Kidney epithelial cell (primary cell): ENCODE data around the gene ADNP. TPM values are rescaled to one million over a fixed set of nuclear protein-coding genes. Genes with fewer than 3 reads are reported as not detected.

ENCODE experiments used
- DNase-seq: peaks from one replicate; pipeline ENCODE4 v3.0.0-alpha.2; 2010; ENCODE audit warnings: low read depth
- H3K27me3 ChIP-seq: 2 replicates; pipeline ENCODE4 v1.6.0; 2011; ENCODE audit warnings: low read length; ENCODE audit not compliant: control insufficient read depth, insufficient read depth
- H3K36me3 ChIP-seq: 2 replicates; pipeline ENCODE4 v1.5.1; 2011; ENCODE audit warnings: low read length; ENCODE audit not compliant: control insufficient read depth, insufficient read depth
- H3K4me3 ChIP-seq: 2 replicates; pipeline ENCODE4 v1.5.1; 2011; ENCODE audit warnings: low read depth, mild to moderate bottlenecking, control low read depth, low read length
- total RNA-seq: library from RNA; depleted of rRNA; stranded (reverse); fragments of >200 nt; gene quantifications from 2 replicates; pipeline ENCODE4 v1.2.3, GENCODE V29; 2015
- TF ChIP-seq, protein P1 (sequence below): IDR thresholded peaks from 2 replicates; pipeline ENCODE4 v1.5.1; 2011; ENCODE audit warnings: mild to moderate bottlenecking, moderate library complexity, low read length, control low read depth, inconsistent platforms; ENCODE audit not compliant: insufficient read depth, poor library complexity, severe bottlenecking

The ADNP gene
- total RNA-seq, 1 donor from 2014 or later = 59.7 TPM

GRCh38 chr20:50969435-50969834 lies 38.2 kb upstream of the ADNP start:
- Histone ChIP-seq H3K27me3 (no peaks in the 10 kb centered on the region), H3K36me3 (no peaks in the 10 kb centered on the region), H3K4me3 (no peak overlapping the region)
- TF ChIP-seq, protein P1, sequence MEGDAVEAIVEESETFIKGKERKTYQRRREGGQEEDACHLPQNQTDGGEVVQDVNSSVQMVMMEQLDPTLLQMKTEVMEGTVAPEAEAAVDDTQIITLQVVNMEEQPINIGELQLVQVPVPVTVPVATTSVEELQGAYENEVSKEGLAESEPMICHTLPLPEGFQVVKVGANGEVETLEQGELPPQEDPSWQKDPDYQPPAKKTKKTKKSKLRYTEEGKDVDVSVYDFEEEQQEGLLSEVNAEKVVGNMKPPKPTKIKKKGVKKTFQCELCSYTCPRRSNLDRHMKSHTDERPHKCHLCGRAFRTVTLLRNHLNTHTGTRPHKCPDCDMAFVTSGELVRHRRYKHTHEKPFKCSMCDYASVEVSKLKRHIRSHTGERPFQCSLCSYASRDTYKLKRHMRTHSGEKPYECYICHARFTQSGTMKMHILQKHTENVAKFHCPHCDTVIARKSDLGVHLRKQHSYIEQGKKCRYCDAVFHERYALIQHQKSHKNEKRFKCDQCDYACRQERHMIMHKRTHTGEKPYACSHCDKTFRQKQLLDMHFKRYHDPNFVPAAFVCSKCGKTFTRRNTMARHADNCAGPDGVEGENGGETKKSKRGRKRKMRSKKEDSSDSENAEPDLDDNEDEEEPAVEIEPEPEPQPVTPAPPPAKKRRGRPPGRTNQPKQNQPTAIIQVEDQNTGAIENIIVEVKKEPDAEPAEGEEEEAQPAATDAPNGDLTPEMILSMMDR = no peak
- no peak for DNase-seq

- DNase-seq = no peak
- Histone ChIP-seq H3K36me3 (no peaks in the 10 kb centered on the region), H3K27me3 (no peaks in the 10 kb centered on the region), H3K4me3 (no peak overlapping the region)
- TF ChIP-seq, protein P1 = no peak
These were observed 37.1 kb upstream of the ADNP start for GRCh38 chr20:50968289-50968688.

DNA sequence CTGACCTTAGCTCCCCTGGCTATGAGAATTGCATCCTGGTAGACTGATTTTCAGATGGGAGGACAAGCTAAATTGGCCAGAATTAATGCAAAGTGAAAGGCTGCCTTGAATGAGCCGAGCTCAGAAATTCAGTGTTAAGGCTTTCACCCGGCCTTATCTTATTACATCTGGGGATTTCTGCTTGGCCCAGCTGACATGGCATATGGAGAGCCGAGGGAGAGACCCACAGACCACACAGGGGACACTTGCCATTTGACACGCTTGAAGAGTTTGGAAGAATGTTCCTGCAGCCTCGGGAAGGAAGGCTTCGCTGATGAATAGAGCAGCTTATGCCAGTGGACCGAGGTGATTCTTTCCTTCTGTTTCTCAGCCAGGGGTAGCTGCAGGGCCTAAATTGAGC lies 36.3 kb upstream of the ADNP start:
- TF ChIP-seq, protein P1 = peak; percentile 21
- Histone ChIP-seq H3K36me3 (no peaks in the 10 kb centered on the region), H3K4me3 (no peak overlapping the region), H3K27me3 (no peaks in the 10 kb centered on the region)
- DNase-seq = peak; percentile 84

GRCh38 chr20:50959543-50960126 lies 28.4 kb upstream of the ADNP start:
- no peak for DNase-seq
- H3K4me3 ChIP-seq = peak overlapping the region; percentile 78
- peaks cover 3% of the 10 kb centered on the region for H3K36me3 ChIP-seq
- H3K27me3 ChIP-seq = no peaks in the 10 kb centered on the region
- TF ChIP-seq, protein P1 = no peak

DNA sequence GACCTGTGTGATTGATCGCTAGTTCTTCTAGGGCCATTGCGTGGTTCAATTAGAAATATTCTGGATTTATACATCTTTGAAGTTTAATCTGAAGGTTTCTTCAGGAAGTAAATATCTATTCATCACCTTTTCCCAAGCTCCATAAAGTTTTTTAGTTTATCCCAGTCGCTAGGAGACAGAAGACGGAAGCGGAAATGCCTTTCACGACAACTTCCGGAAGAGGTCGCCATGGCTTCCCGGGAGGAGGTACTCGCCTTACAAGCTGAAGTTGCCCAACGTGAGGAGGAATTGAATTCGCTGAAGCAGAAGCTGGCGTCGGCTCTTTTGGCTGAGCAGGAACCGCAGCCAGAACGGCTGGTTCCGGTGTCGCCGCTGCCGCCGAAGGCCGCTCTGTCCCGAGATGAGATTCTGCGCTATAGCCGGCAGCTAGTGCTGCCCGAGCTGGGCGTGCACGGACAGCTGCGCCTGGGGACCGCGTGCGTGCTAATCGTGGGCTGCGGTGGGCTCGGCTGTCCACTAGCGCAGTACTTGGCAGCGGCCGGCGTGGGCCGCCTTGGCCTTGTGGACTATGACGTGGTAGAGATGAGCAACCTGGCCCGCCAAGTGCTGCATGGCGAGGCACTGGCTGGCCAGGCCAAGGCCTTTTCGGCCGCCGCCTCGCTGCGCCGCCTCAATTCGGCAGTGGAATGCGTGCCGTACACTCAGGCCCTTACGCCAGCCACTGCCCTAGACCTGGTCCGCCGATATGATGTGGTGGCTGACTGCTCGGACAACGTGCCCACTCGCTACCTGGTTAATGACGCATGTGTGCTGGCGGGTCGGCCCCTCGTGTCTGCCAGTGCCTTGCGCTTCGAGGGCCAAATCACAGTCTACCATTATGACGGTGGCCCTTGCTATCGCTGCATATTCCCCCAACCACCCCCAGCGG lies 27.6 kb upstream of the ADNP start, which contains the start of gene MOCS3:
MOCS3 (plus strand) TSS at position 204 of the 928 bp plus-strand sequence; CDS start at position 229, 25 bp downstream.
- Histone ChIP-seq H3K36me3 (peaks cover 3% of the 10 kb centered on the region), H3K27me3 (no peaks in the 10 kb centered on the region), H3K4me3 (peak within 1 kb of the TSS; percentile 78)
- DNase-seq = peak; percentile 63
- TF ChIP-seq, protein P1 = no peak
